B cell (primary cell): ENCODE data around the gene ARHGAP20.

Experiments used
- EZH2 ChIP-seq: IDR thresholded peaks from 2 replicates; pipeline ENCODE4 v1.6.1; 2012; ENCODE audit warnings: borderline replicate concordance, low read depth, mild to moderate bottlenecking, moderate library complexity, low read length; ENCODE audit not compliant: insufficient read depth, poor library complexity, severe bottlenecking
- TF ChIP-seq, protein P1 (sequence below): fragments of 200-600 bp; IDR thresholded peaks from one replicate; pipeline ENCODE4 v1.8.0; 2022; ENCODE audit warnings: antibody characterized with exemption, mild to moderate bottlenecking

DNA sequence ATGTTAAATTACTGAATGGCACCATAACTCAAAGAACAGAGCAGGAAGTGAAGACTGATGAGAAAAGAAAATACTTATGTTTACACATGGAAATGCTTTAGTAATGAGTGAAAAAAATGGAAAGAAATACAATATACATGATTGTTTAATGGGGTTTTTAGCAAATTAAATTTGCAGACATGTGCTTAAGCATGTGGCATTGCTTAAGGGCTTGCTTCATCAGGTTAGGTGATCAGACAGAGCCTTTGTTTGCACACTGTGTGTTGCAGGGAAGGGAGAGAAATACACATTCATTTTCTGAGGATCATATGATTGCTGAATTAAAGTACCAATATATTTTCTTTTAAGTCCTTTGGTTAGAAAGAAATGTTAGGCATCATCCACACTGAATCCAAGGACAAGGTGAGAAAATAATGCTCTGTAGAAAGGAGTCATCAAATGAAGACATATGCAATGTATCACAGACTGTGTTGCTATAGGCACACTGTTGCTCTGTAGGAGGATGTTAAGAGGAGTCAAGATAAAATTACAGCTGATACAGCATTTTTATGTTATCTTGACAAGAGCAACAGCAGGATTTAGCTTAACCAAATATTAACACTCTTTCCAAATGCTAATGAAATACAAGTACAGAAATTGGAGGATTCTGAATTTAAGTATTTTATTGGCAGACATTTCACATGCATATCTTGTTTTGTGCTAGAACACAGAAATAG, 23.4 kb upstream of the ARHGAP20 start:
- TF ChIP-seq EZH2 = no peak
- TF ChIP-seq, protein P1, sequence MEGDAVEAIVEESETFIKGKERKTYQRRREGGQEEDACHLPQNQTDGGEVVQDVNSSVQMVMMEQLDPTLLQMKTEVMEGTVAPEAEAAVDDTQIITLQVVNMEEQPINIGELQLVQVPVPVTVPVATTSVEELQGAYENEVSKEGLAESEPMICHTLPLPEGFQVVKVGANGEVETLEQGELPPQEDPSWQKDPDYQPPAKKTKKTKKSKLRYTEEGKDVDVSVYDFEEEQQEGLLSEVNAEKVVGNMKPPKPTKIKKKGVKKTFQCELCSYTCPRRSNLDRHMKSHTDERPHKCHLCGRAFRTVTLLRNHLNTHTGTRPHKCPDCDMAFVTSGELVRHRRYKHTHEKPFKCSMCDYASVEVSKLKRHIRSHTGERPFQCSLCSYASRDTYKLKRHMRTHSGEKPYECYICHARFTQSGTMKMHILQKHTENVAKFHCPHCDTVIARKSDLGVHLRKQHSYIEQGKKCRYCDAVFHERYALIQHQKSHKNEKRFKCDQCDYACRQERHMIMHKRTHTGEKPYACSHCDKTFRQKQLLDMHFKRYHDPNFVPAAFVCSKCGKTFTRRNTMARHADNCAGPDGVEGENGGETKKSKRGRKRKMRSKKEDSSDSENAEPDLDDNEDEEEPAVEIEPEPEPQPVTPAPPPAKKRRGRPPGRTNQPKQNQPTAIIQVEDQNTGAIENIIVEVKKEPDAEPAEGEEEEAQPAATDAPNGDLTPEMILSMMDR = no peak
